Keratinocyte (primary cell): ENCODE results near the gene KCNN2.

ENCODE experiments used
- EZH2 ChIP-seq: IDR thresholded peaks from one replicate; pipeline ENCODE4 v1.6.1; 2012; ENCODE audit warnings: inconsistent platforms, mild to moderate bottlenecking, low read length, moderate library complexity
- TF ChIP-seq, protein P1 (sequence below), 3 experiments: IDR thresholded peaks in 1 of 3; conservative IDR thresholded peaks in 1 of 3; optimal IDR thresholded peaks in 1 of 3; 2 replicates in 2 of 3; 3 replicates in 1 of 3; pipeline versions ENCODE3 to v1.5.1; 2011; ENCODE audit warnings: low read length in 3 of 3, mild to moderate bottlenecking in 3 of 3, moderate library complexity in 2 of 3, control low read depth in 1 of 3, inconsistent platforms in 1 of 3; ENCODE audit not compliant: insufficient read depth in 2 of 3; ENCODE audit errors: extremely low read depth in 1 of 3

DNA sequence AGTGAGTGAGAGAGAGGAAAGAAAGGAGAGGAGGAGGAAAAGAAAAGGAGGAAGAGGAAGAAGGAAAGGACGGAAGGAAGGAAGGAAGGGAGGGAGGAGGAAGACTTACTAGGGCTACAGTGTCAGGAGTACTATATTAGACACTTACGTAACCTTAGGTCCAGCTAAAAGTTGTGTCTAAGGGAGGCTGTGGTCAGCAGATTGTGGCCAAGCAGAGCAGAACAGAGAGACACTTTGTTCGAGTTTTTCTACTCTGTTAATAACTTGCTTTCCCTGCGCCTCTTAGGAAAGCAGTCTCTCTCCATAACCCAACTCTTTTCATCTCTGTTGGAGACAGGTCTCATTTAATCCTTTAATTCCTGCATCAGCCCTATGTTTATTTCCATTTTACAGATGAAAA is 138.9 kb downstream of the KCNN2 start:
- TF ChIP-seq EZH2 = no peak
- TF ChIP-seq, protein P1, sequence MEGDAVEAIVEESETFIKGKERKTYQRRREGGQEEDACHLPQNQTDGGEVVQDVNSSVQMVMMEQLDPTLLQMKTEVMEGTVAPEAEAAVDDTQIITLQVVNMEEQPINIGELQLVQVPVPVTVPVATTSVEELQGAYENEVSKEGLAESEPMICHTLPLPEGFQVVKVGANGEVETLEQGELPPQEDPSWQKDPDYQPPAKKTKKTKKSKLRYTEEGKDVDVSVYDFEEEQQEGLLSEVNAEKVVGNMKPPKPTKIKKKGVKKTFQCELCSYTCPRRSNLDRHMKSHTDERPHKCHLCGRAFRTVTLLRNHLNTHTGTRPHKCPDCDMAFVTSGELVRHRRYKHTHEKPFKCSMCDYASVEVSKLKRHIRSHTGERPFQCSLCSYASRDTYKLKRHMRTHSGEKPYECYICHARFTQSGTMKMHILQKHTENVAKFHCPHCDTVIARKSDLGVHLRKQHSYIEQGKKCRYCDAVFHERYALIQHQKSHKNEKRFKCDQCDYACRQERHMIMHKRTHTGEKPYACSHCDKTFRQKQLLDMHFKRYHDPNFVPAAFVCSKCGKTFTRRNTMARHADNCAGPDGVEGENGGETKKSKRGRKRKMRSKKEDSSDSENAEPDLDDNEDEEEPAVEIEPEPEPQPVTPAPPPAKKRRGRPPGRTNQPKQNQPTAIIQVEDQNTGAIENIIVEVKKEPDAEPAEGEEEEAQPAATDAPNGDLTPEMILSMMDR (optimal IDR thresholded peaks at IDR 0.05 in 1 of 3, IDR thresholded peaks at IDR 0.05 in 1 of 3, conservative IDR thresholded peaks at IDR 0.05 in 1 of 3; ENCODE audit: extremely low read depth in 1 of 3, insufficient read depth in 2 of 3, low read length in 3 of 3) = no peak
